HG03354 (cell line): ENCODE measurements around the gene STK32B.
"Not testable (repeated sequence)": the region's sequence is repeated elsewhere in the genome, so short reads cannot be mapped to it uniquely, and the experiment has no call there.

Experiments used
- ATAC-seq: cut with Tn5 transposase; IDR thresholded peaks from one replicate; pipeline ENCODE4 v1.9.1; 2021; ENCODE audit warnings: mild to moderate bottlenecking; ENCODE audit not compliant: unreplicated experiment, poor library complexity, severe bottlenecking

The STK32B gene

DNA sequence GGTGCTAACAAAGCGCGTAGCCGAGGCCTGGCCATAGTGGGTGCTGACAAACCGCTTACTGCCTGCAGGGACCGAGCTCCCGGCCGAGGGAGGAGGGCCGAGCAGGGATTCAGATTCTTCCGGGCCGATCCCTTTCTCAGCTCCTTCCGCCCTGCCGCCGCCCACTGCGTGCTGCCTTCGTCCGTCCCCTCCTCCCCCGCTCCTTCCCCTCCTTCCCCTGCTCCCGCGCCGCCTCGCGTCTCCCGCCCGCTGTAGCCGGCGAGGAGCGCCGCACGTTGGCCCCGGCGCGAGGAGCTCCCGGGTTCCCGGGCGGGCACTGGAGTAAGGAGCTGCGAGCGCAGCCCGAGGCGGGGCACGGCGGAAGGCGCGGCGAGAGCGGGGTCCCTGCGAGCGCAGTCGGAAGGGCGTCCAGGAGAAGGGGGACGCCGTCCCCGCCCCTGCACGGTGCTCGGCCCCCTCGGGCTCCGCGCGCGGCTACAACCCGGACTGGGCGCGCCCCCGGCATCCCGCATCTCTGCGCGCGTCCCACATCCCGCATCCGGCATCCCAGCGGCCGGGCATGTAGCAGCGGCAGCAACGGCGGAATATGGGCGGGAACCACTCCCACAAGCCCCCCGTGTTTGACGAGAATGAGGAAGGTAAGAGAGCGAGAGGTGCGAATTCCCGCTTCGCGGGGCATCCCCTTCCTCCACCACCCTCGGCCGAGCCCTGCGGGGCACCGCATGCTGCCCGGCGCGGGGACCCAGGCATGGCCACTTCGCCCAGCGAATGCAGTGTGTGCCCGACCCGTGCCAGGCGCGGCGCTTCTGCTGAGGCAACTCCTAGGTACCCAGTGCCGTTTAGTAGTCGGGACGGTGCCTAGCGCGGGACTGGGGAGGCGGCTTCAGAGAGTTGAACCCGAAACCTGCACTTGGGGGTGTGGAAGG, at the start of gene STK32B:
STK32B (plus strand) TSS at position 203 of the 926 bp plus-strand sequence.
- ATAC-seq = no peak

GRCh38 chr4:5001641-5002040, 49.6 kb upstream of the STK32B start:
- ATAC-seq = not testable (repeated sequence)

- no peak for ATAC-seq
Observed at GRCh38 chr4:5003372-5003857, 47.9 kb upstream of the STK32B start.

DNA sequence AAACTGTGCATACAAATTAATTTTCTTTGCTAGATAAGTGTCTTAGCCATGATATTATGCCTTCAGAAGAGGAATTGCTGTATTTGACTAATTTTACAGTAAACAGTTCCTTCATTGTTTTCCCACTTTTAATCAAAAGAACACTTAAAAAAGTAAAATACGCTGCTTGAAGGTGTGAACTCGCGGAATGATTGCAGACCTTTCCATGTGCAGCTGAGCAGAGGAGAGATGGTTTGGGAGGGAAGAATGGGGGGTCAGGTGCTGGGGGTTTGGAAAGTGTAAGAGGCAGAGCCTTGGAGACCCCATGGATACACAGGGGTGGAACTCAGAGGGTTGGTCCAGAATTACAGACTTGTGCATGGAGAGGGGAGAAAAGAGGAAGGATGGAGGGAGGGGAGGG, 47.4 kb upstream of the STK32B start:
- ATAC-seq = no peak

GRCh38 chr4:5004496-5004895, 46.8 kb upstream of the STK32B start:
- no peak for ATAC-seq

DNA sequence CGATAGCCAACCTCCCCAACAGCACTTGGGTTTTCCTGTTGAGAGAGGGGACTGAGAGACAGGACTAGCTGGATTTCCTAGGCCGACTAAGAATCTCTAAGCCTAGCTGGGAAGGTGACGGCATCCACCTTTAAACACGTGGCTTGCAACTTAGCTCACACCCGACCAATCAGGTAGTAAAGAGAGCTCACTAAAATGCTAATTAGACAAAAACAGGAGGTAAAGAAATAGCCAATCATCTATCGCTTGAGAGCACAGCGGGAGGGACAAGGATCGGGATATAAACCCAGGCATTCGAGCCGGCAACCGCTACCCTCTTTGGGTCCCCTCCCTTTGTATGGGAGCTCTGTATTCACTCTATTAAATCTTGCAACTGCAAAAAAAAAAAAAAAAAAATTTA, 44.3 kb upstream of the STK32B start:
- not testable (repeated sequence) for ATAC-seq

- ATAC-seq = no peak
Observed at GRCh38 chr4:5009796-5010195, 41.5 kb upstream of the STK32B start.

DNA sequence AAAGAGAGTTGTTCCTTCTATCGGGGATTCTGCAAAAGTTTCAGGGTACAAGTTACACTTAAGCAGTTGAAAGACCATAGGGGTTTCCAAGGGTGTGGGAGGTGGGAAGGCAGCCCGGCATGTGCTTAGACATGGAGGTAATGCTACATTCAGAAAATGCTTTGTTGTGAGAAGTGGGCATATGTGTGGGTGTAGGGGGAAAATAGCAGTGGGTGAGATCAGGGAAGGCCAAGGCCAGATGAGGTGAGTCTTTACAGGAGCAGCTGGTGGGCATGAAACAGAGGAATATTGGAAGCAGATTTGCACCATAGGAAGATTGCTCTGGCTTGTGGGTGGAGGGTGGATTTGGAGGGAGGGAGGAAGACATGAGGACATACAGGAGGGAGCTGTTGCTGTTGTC, 40.3 kb upstream of the STK32B start:
- ATAC-seq = no peak

DNA sequence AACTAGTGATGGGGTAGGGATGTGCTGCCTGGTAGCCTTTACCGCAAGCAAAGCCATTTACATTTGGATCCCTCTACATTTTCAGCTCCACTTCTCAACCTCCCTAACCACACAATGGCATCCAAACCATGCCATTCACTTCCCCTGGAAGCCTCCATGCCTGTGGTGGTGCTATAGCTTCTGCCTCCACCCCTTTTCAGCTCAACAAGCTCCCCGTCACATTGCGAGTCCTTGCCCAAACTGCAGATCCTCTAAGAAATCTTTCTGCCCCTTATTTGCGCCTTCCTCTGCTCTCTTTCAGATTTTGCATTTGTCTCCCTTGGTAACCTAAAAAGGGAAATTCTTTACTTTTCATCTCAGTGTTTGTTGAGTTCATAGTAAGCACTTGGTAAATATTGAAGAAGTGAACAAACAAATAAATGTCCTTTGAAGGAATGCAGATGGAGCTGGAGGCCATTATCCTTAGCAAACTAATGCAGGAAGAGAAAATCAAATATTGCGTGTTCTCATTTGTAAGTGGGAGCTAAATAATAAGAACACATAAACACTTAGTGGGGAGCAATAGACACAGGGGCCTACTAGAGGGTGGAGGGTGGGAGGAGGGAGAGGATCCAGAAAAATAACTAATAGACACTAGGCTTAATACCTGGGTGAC, 38.9 kb upstream of the STK32B start:
- no peak for ATAC-seq

- ATAC-seq = no peak
Observed at GRCh38 chr4:5012958-5013357, 38.3 kb upstream of the STK32B start.

DNA sequence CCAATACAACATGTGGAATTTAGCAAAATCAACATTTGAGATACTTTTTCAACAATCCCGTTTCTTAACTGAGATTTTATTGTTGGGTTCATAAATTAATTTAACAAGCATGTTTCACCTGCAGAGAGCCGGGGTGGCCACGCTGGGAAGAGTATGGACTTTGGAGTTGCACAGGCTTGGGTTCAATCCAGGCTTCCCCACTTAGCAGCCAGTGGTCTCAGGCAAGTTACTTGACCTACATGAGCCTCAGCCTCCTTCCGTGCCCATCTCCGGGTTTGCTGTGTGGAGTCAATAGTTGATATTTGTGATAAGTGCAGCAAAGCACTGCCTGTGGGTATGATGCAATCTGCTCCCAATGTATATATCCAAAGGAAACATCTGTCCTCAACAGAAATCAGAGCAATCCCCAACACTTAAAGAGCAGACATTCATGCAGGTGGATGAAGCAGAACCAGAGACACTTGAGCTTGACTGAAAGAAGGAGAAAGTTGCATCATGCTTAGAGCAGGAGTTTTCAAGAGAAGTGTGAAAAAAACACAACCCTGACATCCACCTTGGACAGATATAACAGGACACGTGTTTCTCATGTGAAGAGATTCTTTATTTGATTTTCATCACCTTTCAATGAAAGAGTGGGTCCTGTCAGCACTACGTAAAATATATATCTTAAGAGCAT, 37.1 kb upstream of the STK32B start:
- ATAC-seq = no peak

DNA sequence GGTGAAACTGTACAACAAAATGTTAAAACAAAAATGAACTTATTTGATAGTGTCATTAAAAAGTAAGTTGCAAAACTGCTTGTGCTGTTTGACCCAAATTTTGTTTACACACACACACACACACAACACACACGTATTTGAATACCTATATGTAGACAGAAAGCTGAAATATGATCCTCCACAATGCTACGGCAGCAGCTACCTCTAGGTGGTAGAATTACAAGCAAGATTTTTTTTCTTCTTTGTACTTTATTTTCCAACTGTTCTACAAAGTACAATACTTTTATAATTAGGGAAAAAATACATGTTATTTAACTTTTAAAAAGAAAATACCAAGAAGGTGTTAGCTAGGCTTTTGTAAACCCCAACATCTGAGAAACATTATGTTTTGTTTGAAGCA, 33.2 kb upstream of the STK32B start:
- no peak for ATAC-seq

DNA sequence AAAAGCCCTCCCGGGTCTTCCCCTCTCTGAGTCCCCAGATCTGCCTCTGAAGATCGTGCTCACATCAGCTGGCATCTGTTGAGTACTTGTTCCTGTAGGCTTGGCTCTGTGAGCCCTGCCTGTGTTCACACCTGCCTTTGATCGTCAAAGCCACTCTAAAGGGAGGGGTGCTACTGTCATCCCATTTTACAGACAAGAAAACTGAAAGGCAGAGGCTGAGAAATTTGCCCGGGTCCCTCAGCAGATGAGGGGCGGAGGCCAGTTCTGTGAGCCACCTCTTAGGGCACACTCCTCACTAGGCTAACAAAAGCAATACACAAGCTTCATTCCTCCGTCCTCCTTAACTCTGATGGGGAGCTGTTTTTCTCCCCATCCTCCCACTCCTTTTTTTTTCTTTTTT, 32.7 kb upstream of the STK32B start:
- ATAC-seq = no peak

GRCh38 chr4:5019274-5019673, 32.0 kb upstream of the STK32B start, which contains the start of gene CYTL1:
TSS of gene CYTL1 (minus strand) at chr4:5019458. CDS start at chr4:5019445, 13 bp downstream.
- no peak for ATAC-seq

DNA sequence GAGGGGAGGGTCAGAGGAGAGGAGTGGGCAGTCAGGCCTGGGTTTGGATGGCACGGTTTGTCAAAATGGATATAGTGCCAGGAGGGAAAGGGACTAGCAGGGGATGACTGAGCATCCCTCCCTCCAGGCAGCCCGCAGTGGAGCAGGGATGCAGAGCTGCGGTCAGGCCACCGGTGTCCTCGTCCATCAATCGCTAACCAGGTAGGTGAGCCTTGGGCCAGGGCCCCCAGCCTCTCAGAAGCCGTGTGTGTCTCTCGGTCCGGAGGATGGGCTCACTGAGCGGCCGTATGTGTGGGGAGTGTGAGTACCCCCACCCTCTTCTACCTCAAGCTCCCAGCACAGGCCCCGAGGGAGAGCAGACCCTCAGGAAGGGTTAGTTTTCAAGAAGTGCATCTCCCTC, 31.5 kb upstream of the STK32B start:
- ATAC-seq = no peak

GRCh38 chr4:5020341-5020740, 30.9 kb upstream of the STK32B start:
- ATAC-seq = no peak

GRCh38 chr4:5021546-5021945, 29.7 kb upstream of the STK32B start:
- ATAC-seq = no peak

DNA sequence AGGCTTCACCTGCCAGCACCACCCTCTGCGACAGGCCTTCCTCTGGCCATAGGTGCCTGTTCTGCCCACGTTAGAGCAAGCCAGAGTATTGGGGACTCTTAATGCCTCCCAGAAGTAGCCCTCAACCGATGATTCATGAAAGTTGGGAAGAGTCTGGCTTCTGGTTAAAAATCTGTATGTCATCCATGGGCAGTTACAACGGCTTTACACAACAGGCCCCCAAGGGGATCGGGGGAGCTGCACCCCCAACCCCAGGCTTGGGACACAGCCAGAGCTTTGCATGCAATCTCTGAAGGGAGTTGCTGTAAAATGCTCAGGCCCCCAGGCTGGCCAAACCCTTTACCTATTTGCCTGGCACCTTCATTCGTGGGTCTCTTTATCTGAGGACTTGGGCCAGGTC, 26.6 kb upstream of the STK32B start:
- no peak for ATAC-seq

- ATAC-seq = no peak
Observed at GRCh38 chr4:5026371-5026770, 24.9 kb upstream of the STK32B start.

GRCh38 chr4:5027346-5027745, 23.9 kb upstream of the STK32B start:
- no peak for ATAC-seq
